Kidney (tissue), 14 donors: ENCODE measurements around the gene TRPM7. TPM values are rescaled to one million over a fixed set of nuclear protein-coding genes. Genes with fewer than 3 reads are reported as not detected.

Experiments
- DNase-seq, 5 donors: peaks; one replicate each; pipeline ENCODE4 v3.0.0-alpha.2; 2013 to 2020
- FAIRE-seq: peaks from 2 replicates; lab custom pipeline; 2012; peaks lifted over from hg19 to GRCh38; lab: Jason Lieb, UNC
- H3K27ac ChIP-seq, 2 donors: one replicate each; pipeline ENCODE4 v1.7.0; 2013; ENCODE audit warnings: low read depth in 2 of 2, low read length in 2 of 2, inconsistent platforms in 1 of 2
- H3K27me3 ChIP-seq: one replicate; pipeline ENCODE4 v1.7.1; 2013; ENCODE audit warnings: low read length, inconsistent platforms; ENCODE audit not compliant: control insufficient read depth, insufficient read depth
- H3K36me3 ChIP-seq, 3 donors: one replicate each; pipeline versions ENCODE4 v1.7.0 to v1.7.1; 2013; ENCODE audit warnings: low read length in 3 of 3, control low read depth in 1 of 3, inconsistent platforms in 1 of 3; ENCODE audit not compliant: insufficient read depth in 3 of 3, control insufficient read depth in 2 of 3
- H3K4me1 ChIP-seq, 3 donors: one replicate each; pipeline versions ENCODE4 v1.7.0 to v1.7.1; 2013; ENCODE audit warnings: low read length in 3 of 3, inconsistent platforms in 1 of 3, low read depth in 1 of 3; ENCODE audit not compliant: control insufficient read depth in 2 of 3, insufficient read depth in 2 of 3
- H3K4me3 ChIP-seq, 3 donors: one replicate each; pipeline versions ENCODE4 v1.7.0 to v1.8.1; 2013; ENCODE audit warnings: low read length in 3 of 3, control low read depth in 1 of 3, inconsistent platforms in 1 of 3
- H3K9ac ChIP-seq, 3 donors: one replicate each; pipeline versions ENCODE4 v1.7.0 to v1.7.1; 2013; ENCODE audit warnings: low read length in 3 of 3, control low read depth in 1 of 3, inconsistent platforms in 1 of 3
- H3K9me3 ChIP-seq, 3 donors: one replicate each; pipeline versions ENCODE4 v1.7.0 to v1.7.1; 2013; ENCODE audit warnings: low read length in 3 of 3, control low read depth in 1 of 3, inconsistent platforms in 1 of 3; ENCODE audit not compliant: control insufficient read depth in 2 of 3, insufficient read depth in 1 of 3
- CTCF ChIP-seq: IDR thresholded peaks from 3 replicates; pipeline ENCODE4 v1.5.1; 2012; ENCODE audit warnings: mild to moderate bottlenecking, moderate library complexity, borderline replicate concordance; ENCODE audit not compliant: insufficient read depth; ENCODE audit errors: extremely low read depth
- intact Hi-C: fragments of 100-400 bp; cut with DNase I; formaldehyde crosslinking; loops from one replicate; pipeline ENCODE4 v1.11.1; 2022
- polyA plus RNA-seq: library from polyadenylated mRNA; stranded (reverse); fragments of 350-450 nt; fragmentation: Illumina TruSeq; extraction: RNeasy Lipid Tissue Mini Kit (QIAGEN cat#74804); gene quantifications from one replicate; pipeline ENCODE4 v1.2.3, GENCODE V29; 2014; ENCODE audit warnings: low read depth, low replicate concordance; ENCODE audit not compliant: insufficient read depth
- total RNA-seq: library from RNA; stranded (reverse); fragmentation: NEBNext Ultra II Directional; extraction: Animal tissue kit (Norgen Biotek cat#: 25700); gene quantifications from one replicate; pipeline ENCODE4 v1.2.1, GENCODE V29; 2021
- donor health status: control.
- donor health status: control.
- donor health status: control.
- donor health status: control.
- donor health status: control.
- donor health status: DM: yes; HTN: yes; CAD: no.
- donor health status: Normal renal cell carcinoma (clear cell type).

Gene TRPM7
- total and polyA plus RNA-seq, 2 donors from 2014 or later: 17.0 to 38.3 TPM

GRCh38 chr15:50685191-50685975 is 1.2 kb downstream of the TRPM7 start:
- TF ChIP-seq CTCF: no peak
- H3K9ac ChIP-seq: peak overlapping the region; percentile 66 to 99 (median 96)
- H3K4me3 ChIP-seq: peak overlapping the region; percentile 78 to 91 (median 83)
- H3K27ac ChIP-seq: peak overlapping the region; percentile 99
- H3K36me3 ChIP-seq: no peaks in the 10 kb centered on the region
- peak in 3 of 5 donors; percentile 9 to 31 (median 30) for DNase-seq
- intact Hi-C loops: no loop called here
- H3K9me3 ChIP-seq: no peaks in the 10 kb centered on the region
- no peaks in the 10 kb centered on the region for H3K27me3 ChIP-seq
- no peak for FAIRE-seq
- H3K4me1 ChIP-seq: peaks cover 0 to 9% (median 7%) of the 10 kb centered on the region in 3 donors

GRCh38 chr15:50681467-50681866 is 5.1 kb downstream of the TRPM7 start:
- FAIRE-seq (no peak), DNase-seq (no peak)
- no peak overlapping the region for H3K27ac ChIP-seq
- H3K4me1 ChIP-seq: peaks cover 0 to 9% (median 6%) of the 10 kb centered on the region in 3 donors
- no peak for TF ChIP-seq CTCF
- peak overlapping the region in 1 of 3 donors; percentile 35 for H3K9ac ChIP-seq
- no peaks in the 10 kb centered on the region for H3K36me3 ChIP-seq
- intact Hi-C loops: no loop called here
- peak overlapping the region in 2 of 3 donors; percentile 25 to 39 for H3K4me3 ChIP-seq
- H3K27me3 ChIP-seq: no peaks in the 10 kb centered on the region
- no peaks in the 10 kb centered on the region for H3K9me3 ChIP-seq

GRCh38 chr15:50676799-50677483 is 9.7 kb downstream of the TRPM7 start:
- intact Hi-C loops: loop anchor here (10.0 kb wide), 1 partner anchor 218 kb away; no protein-coding TSS in a partner anchor
- Histone ChIP-seq H3K27me3 (no peaks in the 10 kb centered on the region), H3K36me3 (no peaks in the 10 kb centered on the region), H3K4me3 (peak overlapping the region in 1 of 3 donors; percentile 7), H3K9me3 (no peaks in the 10 kb centered on the region), H3K4me1 (peaks cover 0 to 5% (median 5%) of the 10 kb centered on the region in 3 donors), H3K27ac (peak overlapping the region in 1 of 2 donors; percentile 26), H3K9ac (no peak overlapping the region)
- DNase-seq (peak in 2 of 5 donors; percentile 15 to 24), FAIRE-seq (no peak)
- no peak for TF ChIP-seq CTCF
